GM23338 (cell line): ENCODE results near the gene GFOD1. TPM values are rescaled to one million over a fixed set of nuclear protein-coding genes. Genes with fewer than 3 reads are reported as not detected.

Source experiments
- ATAC-seq: fragments of 200-7000 bp; cut with Tn5 transposase; 3 replicates; pipeline ENCODE4 v1.9.1; 2020
- DNase-seq: peaks from one replicate; pipeline ENCODE4 v3.0.0-alpha.2; 2015; ENCODE audit warnings: low spot score
- H2AFZ ChIP-seq: fragments of 200-600 bp; sonication (generic); 2 replicates; pipeline ENCODE4 v1.8.0; 2016; ENCODE audit warnings: antibody characterized with exemption, mild to moderate bottlenecking, moderate library complexity
- H3F3A ChIP-seq: fragments of 200-600 bp; sonication (generic); replicated peaks from 2 replicates; pipeline ENCODE4 v1.8.0; 2017; ENCODE audit warnings: antibody characterized with exemption, mixed run types, low read depth
- H3K27ac ChIP-seq: fragments of 200-600 bp; sonication (generic); 2 replicates; pipeline ENCODE4 v1.6.1; 2016; ENCODE audit warnings: low read depth
- H3K27me3 ChIP-seq: fragments of 200-600 bp; sonication (generic); 2 replicates; pipeline ENCODE4 v1.8.0; 2016; ENCODE audit warnings: mild to moderate bottlenecking, mixed run types, moderate library complexity; ENCODE audit not compliant: insufficient read depth
- H3K36me3 ChIP-seq: fragments of 200-600 bp; sonication (generic); 2 replicates; pipeline ENCODE4 v1.8.0; 2016; ENCODE audit warnings: mild to moderate bottlenecking; ENCODE audit not compliant: insufficient read depth
- H3K4me1 ChIP-seq: fragments of 200-600 bp; sonication (generic); 2 replicates; pipeline ENCODE4 v1.8.0; 2016; ENCODE audit warnings: mild to moderate bottlenecking, moderate library complexity; ENCODE audit not compliant: insufficient read depth
- H3K4me2 ChIP-seq: fragments of 200-600 bp; sonication (generic); 2 replicates; pipeline ENCODE4 v1.7.1; 2017; ENCODE audit warnings: mixed run types
- H3K4me3 ChIP-seq: fragments of 200-600 bp; sonication (generic); 2 replicates; pipeline ENCODE4 v1.6.1; 2016; ENCODE audit warnings: mixed run types
- H3K79me2 ChIP-seq: fragments of 200-600 bp; sonication (generic); replicated peaks from 2 replicates; pipeline ENCODE4 v1.8.0; 2017; ENCODE audit warnings: mild to moderate bottlenecking; ENCODE audit not compliant: insufficient read depth
- H3K9me2 ChIP-seq: fragments of 200-600 bp; sonication (generic); 2 replicates; pipeline ENCODE4 v1.8.0; 2017; ENCODE audit not compliant: insufficient read depth
- H4K20me1 ChIP-seq: fragments of 200-600 bp; sonication (generic); replicated peaks from 2 replicates; pipeline ENCODE4 v1.8.0; 2017; ENCODE audit warnings: mild to moderate bottlenecking; ENCODE audit not compliant: insufficient read depth
- H3K27ac Mint-ChIP-seq: 2 replicates; pipeline ENCODE4 v1.8.0; 2020; ENCODE audit warnings: inconsistent platforms, mild to moderate bottlenecking, moderate library complexity, mixed read lengths
- H3K27me3 Mint-ChIP-seq: 3 replicates; pipeline ENCODE4 v1.8.0; 2022; ENCODE audit warnings: low read depth, mild to moderate bottlenecking, moderate library complexity, mixed read lengths, inconsistent platforms; ENCODE audit not compliant: insufficient read depth, poor library complexity
- H3K36me3 Mint-ChIP-seq: 3 replicates; pipeline ENCODE4 v1.8.0; 2021; ENCODE audit warnings: low read depth, mild to moderate bottlenecking, inconsistent platforms, moderate library complexity, mixed read lengths
- H3K4me1 Mint-ChIP-seq: 3 replicates; pipeline ENCODE4 v1.8.0; 2020; ENCODE audit warnings: mild to moderate bottlenecking, inconsistent platforms, mixed read lengths
- H3K4me3 Mint-ChIP-seq: 3 replicates; pipeline ENCODE4 v1.8.0; 2021; ENCODE audit warnings: moderate library complexity, mild to moderate bottlenecking, inconsistent platforms, mixed read lengths
- H3K9me3 Mint-ChIP-seq: 3 replicates; pipeline ENCODE4 v1.8.0; 2020; ENCODE audit warnings: moderate library complexity, mild to moderate bottlenecking, inconsistent platforms, mixed read lengths
- CREB1 ChIP-seq: fragments of 250-450 bp; sonication (Bioruptor Pico); IDR thresholded peaks from 2 replicates; pipeline ENCODE4 v1.5.0; 2020; ENCODE audit warnings: low read depth, mild to moderate bottlenecking, moderate library complexity
- EZH2phosphoT487 ChIP-seq: fragments of 200-600 bp; sonication (generic); IDR thresholded peaks from one replicate; pipeline ENCODE4 v1.8.1; 2018; ENCODE audit warnings: antibody characterized with exemption; ENCODE audit not compliant: unreplicated experiment
- JUNB ChIP-seq: IDR thresholded peaks from one replicate; pipeline ENCODE4 v1.6.1; 2016; ENCODE audit warnings: antibody characterized with exemption; ENCODE audit not compliant: unreplicated experiment
- NANOG ChIP-seq: IDR thresholded peaks from 2 replicates; pipeline ENCODE4 v1.6.1; 2016; ENCODE audit warnings: antibody characterized with exemption, borderline replicate concordance
- POLR2AphosphoS5 ChIP-seq: IDR thresholded peaks from 2 replicates; pipeline ENCODE4 v1.6.1; 2016; ENCODE audit warnings: antibody characterized with exemption, low read depth
- STAT1 ChIP-seq: IDR thresholded peaks from one replicate; pipeline ENCODE4 v1.6.1; 2016; ENCODE audit warnings: antibody characterized with exemption; ENCODE audit not compliant: unreplicated experiment
- ZNF114 ChIP-seq: fragments of 250-450 bp; sonication (Bioruptor Pico); IDR thresholded peaks from 2 replicates; pipeline ENCODE4 v1.5.0; 2020; ENCODE audit warnings: mild to moderate bottlenecking, moderate library complexity
- ZNF331 ChIP-seq: fragments of 250-450 bp; sonication (Bioruptor Pico); IDR thresholded peaks from 2 replicates; pipeline ENCODE4 v1.5.0; 2020; ENCODE audit warnings: low read depth, mild to moderate bottlenecking, moderate library complexity
- polyA plus RNA-seq: library from polyadenylated mRNA; unstranded; fragments of >200 nt; fragmentation: Nextera tagmentation; extraction: Ambion mirVana; gene quantifications from 2 replicates; pipeline ENCODE4 v1.2.1, GENCODE V29; 2016
- total RNA-seq: library from RNA; depleted of rRNA; stranded (reverse); fragments of >200 nt; shearing (Covaris generic); gene quantifications from 2 replicates; pipeline ENCODE4 v1.2.3, GENCODE V29; 2014
- TF ChIP-seq, protein P1 (sequence below): IDR thresholded peaks from one replicate; pipeline ENCODE4 v1.6.1; 2018; ENCODE audit warnings: antibody characterized with exemption; ENCODE audit not compliant: unreplicated experiment
- TF ChIP-seq, protein P2 (sequence below): IDR thresholded peaks from 2 replicates; pipeline ENCODE4 v1.6.1; 2016; ENCODE audit warnings: antibody characterized with exemption

GFOD1 gene
- total and polyA plus RNA-seq, 2 experiments from 2014 or later = 4.9 to 12.8 TPM

DNA sequence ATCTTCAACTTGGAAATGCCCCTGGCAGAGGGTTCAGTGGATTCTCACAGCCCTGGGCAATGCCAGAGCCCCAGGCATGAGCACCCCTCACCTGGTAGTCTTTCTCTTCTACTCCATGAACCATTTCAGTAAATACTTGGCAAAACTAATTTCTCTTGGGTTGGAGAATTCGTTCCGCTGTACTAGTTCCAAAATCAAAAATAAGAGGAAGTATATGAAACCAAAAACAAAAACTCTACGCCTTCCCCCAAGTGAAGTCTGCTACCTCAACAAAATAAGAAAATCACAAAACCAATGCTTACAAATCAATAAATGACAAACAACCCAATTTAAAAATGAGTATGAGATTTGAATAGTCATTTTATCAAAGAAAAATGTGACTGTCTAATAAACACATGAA lies 12.6 kb downstream of the GFOD1 start:
- no peak overlapping the region for H3K4me3 Mint-ChIP-seq
- H3K27me3 ChIP-seq = no peaks in the 10 kb centered on the region
- peaks cover 7% of the 10 kb centered on the region for H3K4me1 ChIP-seq

DNA sequence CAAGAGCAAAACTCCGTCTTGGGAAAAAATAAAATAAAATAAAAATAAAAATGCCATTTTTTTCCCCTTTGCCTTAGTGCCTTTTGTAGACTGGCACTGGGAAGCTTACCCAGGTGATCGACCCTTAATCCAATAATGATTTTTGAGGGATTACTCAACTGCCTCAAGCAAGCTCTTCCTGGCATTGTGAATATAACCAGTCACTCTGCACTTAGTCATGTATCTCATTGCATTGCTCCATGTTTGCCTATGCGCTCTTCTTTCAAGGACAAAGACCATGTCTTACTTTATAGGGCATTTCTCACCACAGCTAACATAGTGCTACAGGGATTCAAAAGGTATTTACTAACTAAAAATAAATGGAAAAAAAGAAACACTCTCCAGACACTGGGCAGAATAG lies 13.0 kb downstream of the GFOD1 start:
- Mint-ChIP-seq H3K9me3 (no peaks in the 10 kb centered on the region; the same call in 2 of the 3 replicates), H3K27ac (no peak overlapping the region), H3K27me3 (peaks cover 2% of the 10 kb centered on the region), H3K4me1 (peaks cover 21% of the 10 kb centered on the region), H3K36me3 (peaks cover 11% of the 10 kb centered on the region), H3K4me3 (no peak overlapping the region)
- H2AFZ ChIP-seq = no peak overlapping the region
- H3K4me3 ChIP-seq = no peak overlapping the region
- no peaks in the 10 kb centered on the region for H4K20me1 ChIP-seq
- no peak overlapping the region for H3K27ac ChIP-seq
- H3K36me3 ChIP-seq = no peaks in the 10 kb centered on the region
- H3K4me2 ChIP-seq = no peak overlapping the region
- no peaks in the 10 kb centered on the region for H3F3A ChIP-seq
- ATAC-seq (no peak), DNase-seq (no peak)
- peaks cover 21% of the 10 kb centered on the region for H3K79me2 ChIP-seq
- H3K9me2 ChIP-seq = peaks cover 9% of the 10 kb centered on the region
- peaks cover 7% of the 10 kb centered on the region for H3K4me1 ChIP-seq
- no peaks in the 10 kb centered on the region for H3K27me3 ChIP-seq
- TF ChIP-seq ZNF331 (CRISPR knock-in tag) = no peak
- no peak for TF ChIP-seq NANOG
- no peak for TF ChIP-seq CREB1
- TF ChIP-seq EZH2phosphoT487 = no peak
- TF ChIP-seq, protein P1, sequence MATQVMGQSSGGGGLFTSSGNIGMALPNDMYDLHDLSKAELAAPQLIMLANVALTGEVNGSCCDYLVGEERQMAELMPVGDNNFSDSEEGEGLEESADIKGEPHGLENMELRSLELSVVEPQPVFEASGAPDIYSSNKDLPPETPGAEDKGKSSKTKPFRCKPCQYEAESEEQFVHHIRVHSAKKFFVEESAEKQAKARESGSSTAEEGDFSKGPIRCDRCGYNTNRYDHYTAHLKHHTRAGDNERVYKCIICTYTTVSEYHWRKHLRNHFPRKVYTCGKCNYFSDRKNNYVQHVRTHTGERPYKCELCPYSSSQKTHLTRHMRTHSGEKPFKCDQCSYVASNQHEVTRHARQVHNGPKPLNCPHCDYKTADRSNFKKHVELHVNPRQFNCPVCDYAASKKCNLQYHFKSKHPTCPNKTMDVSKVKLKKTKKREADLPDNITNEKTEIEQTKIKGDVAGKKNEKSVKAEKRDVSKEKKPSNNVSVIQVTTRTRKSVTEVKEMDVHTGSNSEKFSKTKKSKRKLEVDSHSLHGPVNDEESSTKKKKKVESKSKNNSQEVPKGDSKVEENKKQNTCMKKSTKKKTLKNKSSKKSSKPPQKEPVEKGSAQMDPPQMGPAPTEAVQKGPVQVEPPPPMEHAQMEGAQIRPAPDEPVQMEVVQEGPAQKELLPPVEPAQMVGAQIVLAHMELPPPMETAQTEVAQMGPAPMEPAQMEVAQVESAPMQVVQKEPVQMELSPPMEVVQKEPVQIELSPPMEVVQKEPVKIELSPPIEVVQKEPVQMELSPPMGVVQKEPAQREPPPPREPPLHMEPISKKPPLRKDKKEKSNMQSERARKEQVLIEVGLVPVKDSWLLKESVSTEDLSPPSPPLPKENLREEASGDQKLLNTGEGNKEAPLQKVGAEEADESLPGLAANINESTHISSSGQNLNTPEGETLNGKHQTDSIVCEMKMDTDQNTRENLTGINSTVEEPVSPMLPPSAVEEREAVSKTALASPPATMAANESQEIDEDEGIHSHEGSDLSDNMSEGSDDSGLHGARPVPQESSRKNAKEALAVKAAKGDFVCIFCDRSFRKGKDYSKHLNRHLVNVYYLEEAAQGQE = no peak

More for the DNA sequence above, 12.6 kb downstream of the GFOD1 start:
- no peak overlapping the region for H3K4me3 ChIP-seq
- no peak overlapping the region for H2AFZ ChIP-seq
- H3K9me2 ChIP-seq = peaks cover 9% of the 10 kb centered on the region
- peaks cover 2% of the 10 kb centered on the region for H3K27me3 Mint-ChIP-seq
- H3F3A ChIP-seq = no peaks in the 10 kb centered on the region
- H3K79me2 ChIP-seq = peaks cover 21% of the 10 kb centered on the region
- TF ChIP-seq ZNF331 (CRISPR knock-in tag) (no peak), CREB1 (no peak)
- peaks cover 10% of the 10 kb centered on the region; the same call in 2 of the 3 replicates for H3K36me3 Mint-ChIP-seq
- H3K4me1 Mint-ChIP-seq = peaks cover 21% of the 10 kb centered on the region
- ATAC-seq = no peak
- H3K27ac ChIP-seq = no peak overlapping the region
- H3K27ac Mint-ChIP-seq = no peak overlapping the region
- DNase-seq = no peak
- no peak overlapping the region for H3K4me2 ChIP-seq
- no peaks in the 10 kb centered on the region for H4K20me1 ChIP-seq
- no peaks in the 10 kb centered on the region for H3K36me3 ChIP-seq
- no peaks in the 10 kb centered on the region; the same call in 2 of the 3 replicates for H3K9me3 Mint-ChIP-seq

DNA sequence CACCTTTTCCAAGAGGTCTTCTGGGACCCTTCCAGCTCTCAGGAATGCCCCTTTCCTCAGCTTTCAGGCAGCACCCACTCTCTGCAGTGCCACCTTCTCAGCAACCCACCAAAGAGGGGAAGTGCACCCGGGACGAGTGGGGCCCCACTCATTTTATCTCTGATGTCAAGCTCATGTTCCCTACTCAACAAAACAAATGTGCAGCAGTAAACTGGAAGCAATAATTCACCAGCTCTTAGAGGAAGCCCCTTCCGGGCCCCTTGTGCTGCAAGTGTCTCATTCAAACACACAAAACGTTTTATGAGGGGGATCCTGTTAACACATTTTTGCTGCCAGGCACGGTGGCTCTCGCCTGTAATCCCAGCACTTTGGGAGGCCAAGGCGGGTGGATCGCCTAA lies 13.6 kb downstream of the GFOD1 start:
- no peak for DNase-seq
- H3K4me1 Mint-ChIP-seq = peaks cover 21% of the 10 kb centered on the region
- no peaks in the 10 kb centered on the region for H3K36me3 ChIP-seq

More for the DNA sequence above, 13.6 kb downstream of the GFOD1 start:
- Histone ChIP-seq H3K79me2 (peaks cover 21% of the 10 kb centered on the region), H4K20me1 (no peaks in the 10 kb centered on the region), H3K9me2 (peaks cover 9% of the 10 kb centered on the region), H3K27ac (no peak overlapping the region), H3K4me3 (no peak overlapping the region), H3K4me2 (no peak overlapping the region), H2AFZ (no peak overlapping the region), H3K4me1 (peaks cover 7% of the 10 kb centered on the region), H3F3A (no peaks in the 10 kb centered on the region), H3K27me3 (no peaks in the 10 kb centered on the region)
- Mint-ChIP-seq H3K9me3 (no peaks in the 10 kb centered on the region; the same call in 2 of the 3 replicates), H3K4me3 (no peak overlapping the region), H3K27me3 (peaks cover 2% of the 10 kb centered on the region), H3K36me3 (peaks cover 17% of the 10 kb centered on the region), H3K27ac (no peak overlapping the region)
- TF ChIP-seq, protein P2, sequence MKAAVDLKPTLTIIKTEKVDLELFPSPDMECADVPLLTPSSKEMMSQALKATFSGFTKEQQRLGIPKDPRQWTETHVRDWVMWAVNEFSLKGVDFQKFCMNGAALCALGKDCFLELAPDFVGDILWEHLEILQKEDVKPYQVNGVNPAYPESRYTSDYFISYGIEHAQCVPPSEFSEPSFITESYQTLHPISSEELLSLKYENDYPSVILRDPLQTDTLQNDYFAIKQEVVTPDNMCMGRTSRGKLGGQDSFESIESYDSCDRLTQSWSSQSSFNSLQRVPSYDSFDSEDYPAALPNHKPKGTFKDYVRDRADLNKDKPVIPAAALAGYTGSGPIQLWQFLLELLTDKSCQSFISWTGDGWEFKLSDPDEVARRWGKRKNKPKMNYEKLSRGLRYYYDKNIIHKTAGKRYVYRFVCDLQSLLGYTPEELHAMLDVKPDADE = no peak
- TF ChIP-seq CREB1 = no peak
- TF ChIP-seq STAT1 = no peak
- TF ChIP-seq POLR2AphosphoS5 = no peak
- TF ChIP-seq JUNB = no peak
- TF ChIP-seq ZNF114 (CRISPR knock-in tag) = no peak
- no peak for ATAC-seq
